HepG2 (cell line): ENCODE results near the gene AP3D1.

ENCODE experiments used
- FOXM1 ChIP-seq: sonication (generic); formaldehyde crosslinking; IDR thresholded peaks from 2 replicates; pipeline ENCODE4 v1.5.0; 2020; ENCODE audit warnings: missing genetic modification reagents
- HDAC6 ChIP-seq: fragments of 200-600 bp; sonication (generic); IDR thresholded peaks from 2 replicates; pipeline ENCODE4 v1.7.0; 2017; ENCODE audit warnings: mild to moderate bottlenecking, antibody characterized with exemption, low read length, low read depth
- PRMT3 ChIP-seq: sonication (generic); formaldehyde crosslinking; IDR thresholded peaks from 2 replicates; pipeline ENCODE4 v1.8.1; 2022; ENCODE audit warnings: low read depth, mild to moderate bottlenecking, moderate library complexity, missing genetic modification reagents, borderline replicate concordance
- ZNF10 ChIP-seq: sonication (generic); formaldehyde crosslinking; IDR thresholded peaks from 2 replicates; pipeline ENCODE4 v1.4.0; 2020; ENCODE audit warnings: mild to moderate bottlenecking, low read depth, missing genetic modification reagents, borderline replicate concordance
- ZNF274 ChIP-seq: sonication (generic); formaldehyde crosslinking; IDR thresholded peaks from 2 replicates; pipeline ENCODE4 v1.5.1; 2020; ENCODE audit warnings: mild to moderate bottlenecking, missing genetic modification reagents
- TF ChIP-seq, protein P1 (sequence below), 2 experiments: sonication (generic) in 1 of 2; formaldehyde crosslinking in 1 of 2; IDR thresholded peaks; 2 replicates each; pipeline versions ENCODE4 v1.5.1 to v1.6.1; 2011 to 2020; ENCODE audit warnings: borderline replicate concordance in 1 of 2, low read depth in 1 of 2, low read length in 1 of 2, mild to moderate bottlenecking in 1 of 2, missing genetic modification reagents in 1 of 2, moderate library complexity in 1 of 2

- TF ChIP-seq HDAC6 (no peak), FOXM1 (CRISPR knock-in tag) (no peak), ZNF10 (CRISPR knock-in tag) (no peak), ZNF274 (CRISPR knock-in tag) (no peak), PRMT3 (no peak)
- TF ChIP-seq, protein P1, sequence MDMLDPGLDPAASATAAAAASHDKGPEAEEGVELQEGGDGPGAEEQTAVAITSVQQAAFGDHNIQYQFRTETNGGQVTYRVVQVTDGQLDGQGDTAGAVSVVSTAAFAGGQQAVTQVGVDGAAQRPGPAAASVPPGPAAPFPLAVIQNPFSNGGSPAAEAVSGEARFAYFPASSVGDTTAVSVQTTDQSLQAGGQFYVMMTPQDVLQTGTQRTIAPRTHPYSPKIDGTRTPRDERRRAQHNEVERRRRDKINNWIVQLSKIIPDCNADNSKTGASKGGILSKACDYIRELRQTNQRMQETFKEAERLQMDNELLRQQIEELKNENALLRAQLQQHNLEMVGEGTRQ (IDR thresholded peaks at IDR 0.05; ENCODE audit: low read depth, low read length): no peak
- TF ChIP-seq, protein P1 (CRISPR knock-in tag; IDR thresholded peaks at IDR 0.05; ENCODE audit: borderline replicate concordance): no peak
Measured at GRCh38 chr19:2101417-2102335, 49.7 kb downstream of the AP3D1 start.
